Suppressor macrophage (primary cell): ENCODE measurements around the gene GNA14.
"Not testable (repeated sequence)": the region's sequence is repeated elsewhere in the genome, so short reads cannot be mapped to it uniquely, and the experiment has no call there.

Experiments
- DNase-seq, 4 experiments: peaks; one replicate each; pipeline ENCODE4 v3.0.0-alpha.2; 2020 to 2022

The GNA14 gene

GRCh38 chr9:77399964-77400363, 248.2 kb downstream of the GNA14 start:
- DNase-seq = no peak

DNA sequence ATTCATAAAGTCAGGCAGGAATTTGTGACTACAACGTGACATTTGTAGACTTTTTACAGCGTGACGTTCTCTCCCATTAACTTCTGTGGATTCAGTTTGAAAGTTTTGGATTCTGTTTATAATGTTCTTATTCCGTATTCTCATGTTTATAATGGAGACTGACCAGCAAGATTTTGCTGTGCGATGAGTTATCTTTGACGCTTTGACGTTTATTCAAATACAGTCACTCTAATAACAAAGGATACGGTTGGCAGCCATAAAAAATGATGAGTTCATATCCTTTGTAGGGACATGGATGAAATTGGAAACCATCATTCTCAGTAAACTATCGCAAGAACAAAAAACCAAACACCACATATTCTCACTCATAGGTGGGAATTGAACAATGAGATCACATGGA, 249.5 kb downstream of the GNA14 start:
- DNase-seq = not testable (repeated sequence)

DNA sequence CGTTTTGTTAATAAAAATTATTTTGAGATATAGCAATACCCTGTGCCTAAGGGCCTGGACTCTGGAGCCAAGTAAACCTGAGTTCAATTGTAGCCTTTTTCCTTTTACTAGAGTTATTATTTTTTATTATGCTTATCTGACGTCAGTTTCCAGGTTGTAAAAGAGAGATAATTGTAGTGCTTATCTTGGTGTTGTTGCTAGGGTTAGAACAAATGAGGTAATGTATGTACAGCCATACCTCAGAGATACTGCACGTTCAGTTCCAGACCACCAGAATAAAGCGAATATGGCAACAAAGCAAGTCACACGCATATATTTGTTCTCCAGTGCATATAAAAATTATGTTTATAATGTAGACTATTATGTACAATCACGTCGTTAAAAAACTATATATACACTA, 255.8 kb downstream of the GNA14 start:
- DNase-seq = no peak

GRCh38 chr9:77391834-77392233, 256.3 kb downstream of the GNA14 start:
- no peak for DNase-seq

DNA sequence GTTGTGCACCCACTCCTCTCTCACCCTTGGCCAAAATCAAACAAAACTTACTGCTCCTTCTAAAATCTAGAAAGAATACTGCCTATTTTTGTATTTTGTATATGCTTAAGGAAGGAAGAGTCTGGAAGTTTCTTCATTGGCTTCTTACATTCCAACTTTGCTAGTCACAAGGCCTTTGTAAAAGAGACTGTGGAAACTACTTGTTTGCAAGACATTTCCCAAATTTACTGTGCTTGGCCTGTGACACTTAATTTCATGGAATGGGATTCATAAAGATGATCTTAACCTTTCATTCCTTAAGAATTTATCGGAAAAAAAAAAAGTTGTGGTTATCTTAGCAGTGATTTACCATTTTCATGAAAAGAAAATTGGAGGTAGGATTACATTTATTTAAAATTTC, 261.9 kb downstream of the GNA14 start:
- no peak for DNase-seq

GRCh38 chr9:77384406-77384805, 263.7 kb downstream of the GNA14 start:
- DNase-seq = no peak

DNA sequence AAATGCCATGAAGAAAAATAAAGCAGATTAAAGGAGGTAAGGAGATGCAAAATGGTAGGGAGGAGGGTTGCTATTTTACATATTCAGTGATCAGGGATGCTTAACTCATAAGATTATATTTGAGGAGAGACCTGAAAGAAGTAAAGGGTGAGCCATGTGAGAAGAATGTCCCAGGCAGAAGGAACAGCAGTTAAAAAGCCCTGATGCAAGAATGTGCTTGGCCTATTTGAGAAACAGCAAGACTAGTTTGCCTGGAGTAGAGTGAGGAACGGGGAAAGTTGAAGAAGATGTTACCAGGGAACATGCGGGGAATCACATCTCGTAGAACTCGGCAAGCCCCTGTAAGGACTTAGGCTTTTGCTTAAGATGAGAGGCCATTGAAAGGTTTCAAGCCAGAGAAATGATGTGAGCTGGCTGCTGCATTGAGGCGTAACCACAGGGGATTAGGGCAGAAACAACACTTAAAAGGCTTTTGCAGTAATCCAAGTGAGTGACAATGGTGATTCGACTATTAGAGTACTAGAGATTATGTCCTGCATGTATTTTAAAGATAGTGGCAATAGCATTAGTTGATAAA, 272.1 kb downstream of the GNA14 start:
- no peak for DNase-seq

DNA sequence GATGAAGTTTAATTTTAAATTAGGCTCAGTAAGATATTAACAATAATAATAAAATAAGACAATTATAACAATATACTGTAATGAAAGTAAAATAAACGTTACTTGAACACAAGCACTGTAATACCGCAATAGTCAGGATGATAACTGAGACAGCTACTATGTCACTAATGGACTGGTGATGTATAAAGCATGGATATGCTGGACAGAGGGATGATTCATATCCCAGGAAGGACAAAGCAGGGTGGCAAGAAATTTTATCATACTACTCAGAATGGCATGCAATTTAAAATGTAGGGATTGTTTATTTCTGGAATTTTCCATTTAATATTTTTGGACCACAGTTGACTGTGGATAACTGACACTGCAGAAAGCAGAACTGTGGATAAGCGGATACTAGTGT, 273.9 kb downstream of the GNA14 start:
- no peak for DNase-seq
